Neuronal stem cell (in vitro differentiated cells): Measurements from ENCODE around the gene MALT1.
"Not testable (repeated sequence)": the region's sequence is repeated elsewhere in the genome, so short reads cannot be mapped to it uniquely, and the experiment has no call there.

Experiments used
- DNase-seq: peaks from one replicate; pipeline ENCODE4 v3.0.0-alpha.2; 2013; ENCODE audit warnings: low spot score
- H2AFZ ChIP-seq: one replicate; pipeline ENCODE4 v1.6.1; 2013; ENCODE audit warnings: mild to moderate bottlenecking, low read length, inconsistent platforms
- H2AK5ac ChIP-seq: 2 replicates; pipeline ENCODE4 v1.6.1; 2013; ENCODE audit warnings: low read depth, mild to moderate bottlenecking, inconsistent platforms, low read length, moderate library complexity, mixed read lengths
- H2BK120ac ChIP-seq: 2 replicates; pipeline ENCODE4 v1.6.1; 2013; ENCODE audit warnings: low read depth, mild to moderate bottlenecking, inconsistent platforms, low read length, moderate library complexity, mixed read lengths
- H2BK12ac ChIP-seq: one replicate; pipeline ENCODE4 v1.6.1; 2013; ENCODE audit warnings: low read length, inconsistent platforms
- H2BK15ac ChIP-seq: 2 replicates; pipeline ENCODE4 v1.6.1; 2013; ENCODE audit warnings: mild to moderate bottlenecking, low read length, inconsistent platforms, mixed read lengths
- H2BK5ac ChIP-seq: one replicate; pipeline ENCODE4 v1.6.1; 2013; ENCODE audit warnings: inconsistent platforms, mild to moderate bottlenecking, low read length, moderate library complexity
- H3K14ac ChIP-seq: one replicate; pipeline ENCODE4 v1.6.1; 2013; ENCODE audit warnings: low read length, inconsistent platforms
- H3K18ac ChIP-seq: 2 replicates; pipeline ENCODE4 v1.6.1; 2013; ENCODE audit warnings: low read length, inconsistent platforms
- H3K23ac ChIP-seq: 2 replicates; pipeline ENCODE4 v1.6.1; 2013; ENCODE audit warnings: low read depth, mild to moderate bottlenecking, mixed read lengths, low read length, inconsistent platforms; ENCODE audit not compliant: poor library complexity
- H3K27ac ChIP-seq: replicated peaks from 3 replicates; pipeline ENCODE4 v1.5.1; 2013; ENCODE audit warnings: low read length, inconsistent platforms
- H3K27me3 ChIP-seq, 3 experiments: 2 replicates each; pipeline ENCODE4 v1.6.1; 2013; ENCODE audit warnings: low read length in 3 of 3, mild to moderate bottlenecking in 2 of 3, inconsistent platforms in 1 of 3, low read depth in 1 of 3, mixed read lengths in 1 of 3, moderate library complexity in 1 of 3; ENCODE audit not compliant: control insufficient read depth in 3 of 3, insufficient read depth in 3 of 3
- H3K36me3 ChIP-seq, 2 donors: replicated peaks in 1 of 2; 2 replicates each; pipeline ENCODE4 v1.6.1; 2013; ENCODE audit warnings: low read length in 2 of 2; ENCODE audit not compliant: control insufficient read depth in 2 of 2, insufficient read depth in 2 of 2
- H3K4ac ChIP-seq: 2 replicates; pipeline ENCODE4 v1.6.1; 2013; ENCODE audit warnings: inconsistent platforms, mild to moderate bottlenecking, low read length, moderate library complexity
- H3K4me1 ChIP-seq, 2 donors: 1 replicate in 1 of 2; 2 replicates in 1 of 2; pipeline ENCODE4 v1.6.1; 2013; ENCODE audit warnings: low read length in 2 of 2, low read depth in 1 of 2; ENCODE audit not compliant: control insufficient read depth in 2 of 2, insufficient read depth in 1 of 2
- H3K4me2 ChIP-seq: one replicate; pipeline ENCODE4 v1.6.1; 2013; ENCODE audit warnings: mild to moderate bottlenecking, low read length, inconsistent platforms; ENCODE audit not compliant: insufficient read depth, poor library complexity, severe bottlenecking
- H3K4me3 ChIP-seq, 2 donors: 2 replicates each; pipeline ENCODE4 v1.5.1; 2013; ENCODE audit warnings: low read length in 2 of 2, mild to moderate bottlenecking in 2 of 2, inconsistent platforms in 1 of 2, moderate library complexity in 1 of 2
- H3K79me1 ChIP-seq: one replicate; pipeline ENCODE4 v1.6.1; 2013; ENCODE audit warnings: low read depth, mild to moderate bottlenecking, inconsistent platforms, low read length, moderate library complexity
- H3K9ac ChIP-seq: one replicate; pipeline ENCODE4 v1.6.1; 2013; ENCODE audit warnings: mild to moderate bottlenecking, low read depth, low read length, inconsistent platforms; ENCODE audit not compliant: poor library complexity
- H3K9me3 ChIP-seq, 2 donors: replicated peaks in 1 of 2; 2 replicates each; pipeline versions ENCODE3 to v1.6.1; 2013; ENCODE audit warnings: low read length in 2 of 2, mild to moderate bottlenecking in 2 of 2, inconsistent platforms in 1 of 2, low read depth in 1 of 2, mixed read lengths in 1 of 2, moderate library complexity in 1 of 2; ENCODE audit not compliant: control insufficient read depth in 2 of 2, insufficient read depth in 1 of 2
- H4K8ac ChIP-seq: one replicate; pipeline ENCODE4 v1.6.1; 2013; ENCODE audit warnings: low read depth, mild to moderate bottlenecking, inconsistent platforms, low read length, moderate library complexity
- H4K91ac ChIP-seq: one replicate; pipeline ENCODE4 v1.6.1; 2013; ENCODE audit warnings: low read length, low read depth, mild to moderate bottlenecking, inconsistent platforms; ENCODE audit not compliant: poor library complexity
- WGBS, 2 donors: extraction: QIAGEN DNeasy Blood & Tissue Kit; methylation state at CpG; one replicate each; pipeline ENCODE4 v1.1.7; 2013; ENCODE audit warnings: missing lambda C conversion rate in 2 of 2, mixed read lengths in 1 of 2; ENCODE audit not compliant: insufficient read length in 2 of 2, insufficient replicate concordance in 1 of 2; ENCODE audit errors: extremely low coverage in 2 of 2; 5-methylcytosine and 5-hydroxymethylcytosine counted together

MALT1 gene

GRCh38 chr18:58776084-58776483 lies 104.8 kb downstream of the MALT1 start:
- no peak overlapping the region for H3K4me3 ChIP-seq
- peaks cover 0 to 20% (median 0%) of the 10 kb centered on the region in 3 experiments for H3K27me3 ChIP-seq
- peaks cover 0 to 1% of the 10 kb centered on the region in 2 donors for H3K4me1 ChIP-seq
- H3K4ac ChIP-seq, result no peak overlapping the region
- H2BK120ac ChIP-seq, result no peak overlapping the region
- no peak overlapping the region for H2BK15ac ChIP-seq
- no peak overlapping the region for H3K23ac ChIP-seq
- H3K36me3 ChIP-seq, result no peaks in the 10 kb centered on the region
- DNase-seq, result no peak
- H3K9me3 ChIP-seq, result peaks cover 0 to 2% of the 10 kb centered on the region in 2 donors
- H3K9ac ChIP-seq, result no peak overlapping the region
- H3K79me1 ChIP-seq, result no peaks in the 10 kb centered on the region
- no peak overlapping the region for H3K4me2 ChIP-seq
- H2AK5ac ChIP-seq, result no peak overlapping the region
- H3K18ac ChIP-seq, result no peak overlapping the region
- no peak overlapping the region for H3K14ac ChIP-seq
- no peak overlapping the region for H2AFZ ChIP-seq
- H3K27ac ChIP-seq, result no peak overlapping the region
- no peak overlapping the region for H4K91ac ChIP-seq
- WGBS, 2 donors, result no CpG with 5 or more reads among the region's 3 CpGs
- H4K8ac ChIP-seq, result no peak overlapping the region
- H2BK12ac ChIP-seq, result no peak overlapping the region
- H2BK5ac ChIP-seq, result no peak overlapping the region

- not testable (repeated sequence) for H3K23ac ChIP-seq, H3K4ac ChIP-seq, H3K14ac ChIP-seq, H2AK5ac ChIP-seq, H3K27ac ChIP-seq, H2BK120ac ChIP-seq, DNase-seq, H3K4me1 ChIP-seq, H3K36me3 ChIP-seq, H2AFZ ChIP-seq, H4K91ac ChIP-seq, H3K9ac ChIP-seq, H2BK15ac ChIP-seq, H2BK12ac ChIP-seq, H3K18ac ChIP-seq, H2BK5ac ChIP-seq, H3K79me1 ChIP-seq, H3K4me2 ChIP-seq, H3K9me3 ChIP-seq, H4K8ac ChIP-seq, H3K4me3 ChIP-seq
- peaks cover 0 to 18% (median 0%) of the 10 kb centered on the region in 3 experiments for H3K27me3 ChIP-seq
- WGBS, 2 donors, result no CpG with 5 or more reads among the region's 4 CpGs
These were observed 105.3 kb downstream of the MALT1 start for GRCh38 chr18:58776541-58776940.

- Histone ChIP-seq H2BK12ac (no peak overlapping the region), H3K27me3 (peaks cover 0 to 13% (median 0%) of the 10 kb centered on the region in 3 experiments), H3K4me1 (peaks cover 0 to 3% of the 10 kb centered on the region in 2 donors), H3K9me3 (peaks cover 0 to 2% of the 10 kb centered on the region in 2 donors), H2AK5ac (no peak overlapping the region), H4K91ac (no peak overlapping the region), H3K14ac (no peak overlapping the region), H3K9ac (no peak overlapping the region), H2BK120ac (no peak overlapping the region), H3K79me1 (no peaks in the 10 kb centered on the region), H3K4ac (no peak overlapping the region), H3K27ac (no peak overlapping the region), H3K36me3 (no peaks in the 10 kb centered on the region), H3K18ac (no peak overlapping the region), H3K23ac (no peak overlapping the region), H2BK5ac (no peak overlapping the region), H4K8ac (no peak overlapping the region), H3K4me2 (no peak overlapping the region), H2BK15ac (no peak overlapping the region), H2AFZ (no peak overlapping the region), H3K4me3 (no peak overlapping the region)
- WGBS, 2 donors, result no CpG with 5 or more reads among the region's 4 CpGs
- no peak for DNase-seq
These were observed 106.2 kb downstream of the MALT1 start for GRCh38 chr18:58777471-58777870.

GRCh38 chr18:58779529-58779928 lies 108.3 kb downstream of the MALT1 start:
- no peak overlapping the region for H3K4me2 ChIP-seq
- no peak overlapping the region for H2BK15ac ChIP-seq
- no peak overlapping the region for H3K4ac ChIP-seq
- peaks cover 3 to 7% of the 10 kb centered on the region in 2 donors for H3K4me1 ChIP-seq
- no CpG with 5 or more reads among the region's 6 CpGs for WGBS, 2 donors
- no peak overlapping the region for H2BK5ac ChIP-seq
- H2AFZ ChIP-seq, result no peak overlapping the region
- H3K79me1 ChIP-seq, result no peaks in the 10 kb centered on the region
- H4K91ac ChIP-seq, result no peak overlapping the region
- peaks cover 0 to 2% of the 10 kb centered on the region in 2 donors for H3K9me3 ChIP-seq
- H3K27me3 ChIP-seq, result peaks cover 0 to 5% (median 0%) of the 10 kb centered on the region in 3 experiments
- no peak overlapping the region for H3K27ac ChIP-seq
- H3K4me3 ChIP-seq, result no peak overlapping the region
- no peak overlapping the region for H3K9ac ChIP-seq
- no peak overlapping the region for H2BK12ac ChIP-seq
- H2AK5ac ChIP-seq, result no peak overlapping the region
- DNase-seq, result no peak
- no peak overlapping the region for H3K23ac ChIP-seq
- H4K8ac ChIP-seq, result no peak overlapping the region
- H3K14ac ChIP-seq, result no peak overlapping the region
- H3K18ac ChIP-seq, result peak overlapping the region; percentile 45
- H3K36me3 ChIP-seq, result no peaks in the 10 kb centered on the region
- no peak overlapping the region for H2BK120ac ChIP-seq
